ENCODE measurements around the gene SERINC1. TPM values are rescaled to one million over a fixed set of nuclear protein-coding genes. Genes with fewer than 3 reads are reported as not detected.
"Not testable (repeated sequence)": the region's sequence is repeated elsewhere in the genome, so short reads cannot be mapped to it uniquely, and the experiment has no call there.

SERINC1 gene
- 81.3 and 86.5 TPM in 2 replicates for total RNA-seq (2014; rRNA removed; shearing (Covaris generic))

DNA sequence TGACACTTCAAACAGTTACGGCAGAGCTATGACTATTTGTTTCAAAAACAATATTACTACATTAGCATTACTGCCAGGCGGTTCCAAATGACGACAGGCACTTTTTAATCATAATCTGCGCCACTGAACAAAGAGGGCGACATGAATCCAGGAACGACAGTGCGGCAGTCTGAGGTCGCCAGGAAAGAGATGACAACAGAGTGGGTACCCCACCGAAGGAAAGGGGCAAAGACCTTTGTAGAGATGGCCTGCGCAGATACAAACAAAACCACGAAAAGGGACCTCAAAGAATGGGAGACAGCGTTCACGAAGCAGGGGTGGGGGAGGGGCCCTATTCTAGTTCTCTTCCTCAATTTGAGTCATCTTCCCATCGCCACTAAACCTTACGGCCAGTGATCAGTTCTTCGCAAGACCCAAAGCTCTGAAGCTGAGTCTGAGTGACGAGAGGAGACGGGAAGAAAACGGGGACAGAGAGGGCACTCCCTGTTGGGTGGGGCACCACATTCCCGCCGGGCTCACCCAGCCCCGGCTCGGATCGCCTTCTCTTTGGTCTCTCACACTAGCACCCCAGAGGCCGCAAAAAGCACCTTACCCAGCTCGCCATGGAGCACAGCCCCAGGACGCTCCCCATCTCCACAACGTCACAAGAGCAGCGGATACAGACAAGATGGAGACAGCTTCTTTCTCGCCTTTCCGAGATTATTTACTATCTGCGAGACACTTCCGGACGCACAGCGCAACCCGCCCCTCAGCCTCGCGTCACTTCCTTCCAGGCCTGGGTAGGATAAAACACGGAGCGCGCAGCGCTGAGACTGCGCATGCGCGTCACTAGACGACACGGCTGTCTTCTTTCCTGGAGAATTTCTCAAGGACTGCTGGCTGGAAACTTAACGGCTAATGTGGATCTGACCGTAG is at the start of gene SERINC1:
TSS of gene SERINC1 (minus strand) at position 701 of the 915 bp plus-strand sequence. CDS start at position 631, 70 bp downstream.
- peak; percentile 96 for DNase-seq (ENCODE audit: low read depth)

DNA sequence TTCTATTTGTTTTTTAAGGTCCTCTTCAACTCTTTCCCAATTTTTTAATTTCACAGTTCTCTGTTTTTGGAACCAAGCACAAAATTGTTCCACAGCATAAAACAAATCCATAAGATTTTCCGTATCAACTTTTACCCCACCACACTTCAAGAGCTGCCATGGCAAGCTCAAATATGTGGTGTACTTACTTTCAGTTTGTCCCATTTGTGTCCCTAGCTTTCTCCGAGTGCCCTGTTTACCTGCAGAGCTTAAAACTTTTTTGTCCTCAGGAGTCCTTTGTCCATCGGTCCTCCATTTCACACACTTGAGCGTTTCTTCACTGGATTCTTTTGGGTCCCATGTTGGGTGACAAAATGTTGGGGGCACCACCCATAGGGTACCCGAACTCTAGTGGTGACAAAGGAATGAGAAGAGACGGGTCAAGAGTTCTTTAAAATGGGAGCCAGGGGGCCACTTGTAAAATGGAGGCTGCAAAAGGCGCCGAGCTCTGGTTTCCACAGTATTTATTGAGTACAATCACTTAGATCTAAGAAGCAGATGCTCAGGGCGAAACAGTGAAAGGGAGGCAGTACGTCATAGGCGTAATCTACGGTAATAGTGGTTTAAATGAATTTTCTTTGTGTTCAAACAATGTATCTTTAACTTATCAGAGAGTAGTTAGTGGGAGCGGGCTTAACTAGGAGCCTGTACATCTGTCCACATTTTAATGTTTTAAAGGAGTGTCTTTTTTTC is 39.8 kb upstream of the SERINC1 start:
- peak; percentile 2 for DNase-seq (ENCODE audit: low read depth)

DNA sequence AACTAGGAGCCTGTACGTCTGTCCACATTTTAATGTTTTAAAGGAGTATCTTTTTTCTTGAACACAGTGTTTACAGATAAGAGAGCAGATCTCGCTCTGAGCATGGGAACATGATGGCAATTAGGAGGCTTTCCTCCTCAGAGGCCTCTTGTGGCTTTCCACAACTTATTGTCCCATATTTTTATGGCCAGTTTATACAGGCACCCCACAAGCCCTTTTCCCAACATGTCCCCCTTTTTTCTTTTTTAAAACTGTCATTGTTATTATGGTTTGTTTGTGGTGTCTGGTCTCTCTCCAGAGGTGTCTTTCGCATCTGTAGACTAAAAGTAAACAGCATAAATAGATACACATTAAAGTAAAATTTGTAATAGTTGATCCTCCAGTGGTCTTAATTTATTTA is 33.6 kb upstream of the SERINC1 start:
- not testable (repeated sequence) for DNase-seq (ENCODE audit: low read depth)

DNA sequence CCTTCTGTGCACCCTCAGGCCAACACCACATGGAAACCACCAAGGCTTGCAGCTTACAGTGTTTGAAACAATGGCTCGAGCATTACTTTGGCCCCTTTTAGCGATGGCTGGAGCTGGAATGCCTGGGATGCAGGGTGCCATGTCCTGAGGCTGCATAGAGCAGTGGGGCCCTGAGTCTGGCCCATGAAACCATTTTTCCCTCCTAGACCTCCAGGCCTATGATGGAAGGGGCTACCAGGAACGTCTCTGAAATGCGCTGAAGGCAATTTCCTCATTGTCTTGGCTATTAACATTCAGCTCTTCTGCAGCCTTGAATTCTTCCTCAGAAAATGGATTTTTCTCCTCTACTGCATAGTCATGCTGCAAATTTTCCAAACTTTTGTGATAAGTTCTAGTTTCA is 29.9 kb upstream of the SERINC1 start:
- no peak for DNase-seq (ENCODE audit: low read depth)

DNA sequence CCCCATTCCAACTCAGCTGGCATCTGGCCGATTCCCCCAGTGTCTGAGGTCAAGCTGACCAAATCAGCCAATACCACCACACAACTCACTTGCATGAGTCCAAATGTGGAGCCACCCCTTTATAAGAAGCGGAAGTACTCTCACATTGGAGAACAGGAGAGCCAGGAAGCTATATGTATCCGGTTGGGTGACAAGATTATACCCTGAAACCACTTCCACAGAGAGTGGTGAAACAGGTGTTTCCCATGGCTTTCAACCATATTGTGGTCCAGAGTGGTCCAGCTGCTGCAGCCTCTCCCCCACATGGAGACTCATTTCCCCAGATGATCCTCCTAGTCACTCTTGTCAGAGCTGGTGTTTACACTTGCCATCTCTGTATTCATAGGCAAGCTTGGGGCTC is 24.0 kb upstream of the SERINC1 start:
- no peak for DNase-seq (ENCODE audit: low read depth)

DNA sequence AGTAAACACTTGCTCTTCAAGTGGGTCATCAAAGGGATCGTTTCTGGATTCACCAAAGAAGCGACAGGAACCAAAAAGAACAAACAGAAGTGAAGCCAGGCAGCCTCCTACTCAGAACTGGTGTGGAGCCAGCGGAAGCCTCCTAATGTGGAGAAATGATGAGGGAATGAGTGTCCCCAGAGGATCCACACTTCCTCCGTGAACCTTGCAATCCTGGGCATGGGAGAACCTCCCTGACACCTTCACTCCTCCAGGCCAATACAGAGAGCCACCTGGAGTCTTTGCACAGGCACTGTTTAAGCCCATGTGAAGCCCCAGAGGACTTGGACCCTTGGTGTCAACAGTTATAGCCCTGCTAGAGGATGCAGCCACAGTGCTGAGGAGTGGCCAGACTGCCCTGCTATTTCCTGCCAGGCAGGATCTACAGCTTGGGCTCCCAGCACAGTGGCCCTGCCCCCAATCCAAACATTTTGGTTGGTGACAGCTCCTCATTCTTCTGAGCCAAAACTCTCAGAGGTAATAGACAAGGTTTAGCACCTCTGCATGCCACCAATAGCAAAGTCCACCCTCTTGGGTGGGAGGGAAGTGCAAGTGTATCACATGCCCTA is 23.2 kb upstream of the SERINC1 start:
- no peak for DNase-seq (ENCODE audit: low read depth)

- DNase-seq (ENCODE audit: low read depth), result peak; percentile 74
Measured at GRCh38 chr6:122491919-122492555, 20.4 kb upstream of the SERINC1 start.

GRCh38 chr6:122490607-122491006 is 19.0 kb upstream of the SERINC1 start:
- DNase-seq (ENCODE audit: low read depth), result no peak

DNA sequence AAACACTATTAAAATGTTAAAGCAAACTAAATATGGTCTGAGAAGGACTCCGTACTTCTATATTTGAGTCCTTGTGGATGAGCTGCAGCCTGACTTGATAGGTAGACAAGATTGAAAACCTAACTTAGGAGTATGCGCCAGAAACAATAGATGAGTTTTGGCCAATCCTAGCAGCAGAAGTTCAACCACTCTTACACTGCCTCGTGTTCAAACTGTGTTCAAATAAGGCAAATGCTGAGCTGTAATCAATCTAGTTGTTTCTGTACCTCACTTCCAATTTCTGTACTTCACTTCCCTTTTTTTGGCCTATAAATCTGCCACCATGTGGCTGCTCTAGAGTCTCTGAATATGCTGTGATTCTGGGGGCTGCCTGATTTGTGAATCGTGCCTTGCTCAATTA is 13.2 kb upstream of the SERINC1 start:
- no peak for DNase-seq (ENCODE audit: low read depth)

- DNase-seq (ENCODE audit: low read depth), result no peak
Measured at GRCh38 chr6:122482750-122483080, 11.1 kb upstream of the SERINC1 start.

GRCh38 chr6:122476131-122476530 is 4.5 kb upstream of the SERINC1 start:
- no peak for DNase-seq (ENCODE audit: low read depth)

DNA sequence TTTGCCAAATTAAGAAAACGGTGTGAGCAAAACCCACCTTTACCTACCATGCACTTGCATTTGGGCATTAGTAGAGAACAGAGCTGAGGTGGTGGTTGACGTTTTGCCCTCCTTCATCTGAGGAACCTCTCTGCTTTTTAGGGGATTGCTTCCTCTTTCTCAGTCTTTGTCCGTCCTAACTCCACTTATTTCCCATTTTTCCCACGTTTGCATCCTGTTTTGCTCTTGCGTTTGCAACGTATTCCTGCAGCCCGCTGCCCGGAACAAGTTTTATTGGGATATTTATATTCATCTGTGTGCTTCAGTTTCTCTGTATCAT is 374 bp upstream of the SERINC1 start:
- no peak for DNase-seq (ENCODE audit: low read depth)

DNA sequence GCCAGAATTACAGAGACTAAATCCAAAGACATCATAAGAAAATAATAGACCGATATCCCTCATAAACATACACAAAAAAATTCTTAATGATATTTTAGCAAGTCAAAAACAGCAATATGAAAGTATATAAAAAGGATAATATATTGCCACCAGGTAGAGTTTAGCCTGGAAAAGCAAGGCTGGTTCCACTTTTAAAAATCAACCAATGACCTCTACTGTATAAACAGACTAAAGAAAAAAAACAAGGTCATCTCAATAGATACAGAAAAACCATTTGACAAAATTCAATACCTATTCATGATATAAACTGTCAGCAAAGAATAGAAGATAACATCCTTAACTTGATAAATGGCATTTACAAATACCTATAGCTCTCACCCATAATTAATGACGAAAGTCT is 9.7 kb downstream of the SERINC1 start:
- DNase-seq (ENCODE audit: low read depth), result no peak

DNA sequence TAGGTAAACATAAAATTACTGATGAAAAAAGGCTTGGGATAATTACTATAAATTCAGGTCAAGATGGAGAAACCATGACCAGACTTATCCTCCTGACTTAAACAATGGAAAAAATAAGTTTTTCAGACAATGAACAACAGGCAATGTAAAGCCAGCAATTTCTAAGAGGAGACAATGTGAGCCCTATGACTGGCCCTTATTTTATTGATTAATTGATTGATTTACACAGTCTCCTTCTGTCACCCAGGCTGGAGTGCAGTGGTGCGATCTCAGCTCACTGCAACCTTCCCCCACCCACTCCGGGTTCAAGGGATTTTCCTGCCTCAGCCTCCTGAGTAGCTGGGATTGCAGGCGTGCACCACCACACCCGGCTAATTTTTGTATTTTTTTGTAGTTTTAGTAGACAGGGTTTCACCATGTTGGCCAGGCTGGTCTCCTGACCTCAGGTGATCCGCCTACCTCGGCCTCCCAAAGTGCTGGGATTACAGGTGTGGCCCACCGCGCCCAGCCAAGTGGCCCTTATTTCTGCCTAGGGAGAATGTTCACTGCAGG is 11.7 kb downstream of the SERINC1 start:
- DNase-seq (ENCODE audit: low read depth), result not testable (repeated sequence)

- DNase-seq (ENCODE audit: low read depth), result no peak
Measured at GRCh38 chr6:122459240-122459639, 12.4 kb downstream of the SERINC1 start.

DNA sequence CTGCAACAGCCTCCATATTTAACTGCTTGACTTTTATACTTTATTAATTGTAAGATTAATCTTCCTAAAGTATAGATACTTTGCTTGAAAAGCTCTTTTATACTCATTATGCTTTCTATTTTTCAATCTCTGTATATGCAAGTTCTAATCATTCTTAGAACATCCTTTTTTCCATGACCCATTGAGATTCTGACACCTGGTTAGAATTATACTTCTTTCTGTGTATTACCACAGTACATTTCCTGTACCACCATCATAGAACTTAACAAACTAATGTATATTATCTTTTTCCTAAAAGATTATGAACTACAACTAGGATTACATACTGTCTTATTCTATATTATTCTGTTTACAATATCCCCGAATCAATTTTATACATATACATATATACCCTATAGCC is 13.5 kb downstream of the SERINC1 start:
- no peak for DNase-seq (ENCODE audit: low read depth)

- not testable (repeated sequence) for DNase-seq (ENCODE audit: low read depth)
Measured at GRCh38 chr6:122455116-122455515, 16.5 kb downstream of the SERINC1 start.

DNA sequence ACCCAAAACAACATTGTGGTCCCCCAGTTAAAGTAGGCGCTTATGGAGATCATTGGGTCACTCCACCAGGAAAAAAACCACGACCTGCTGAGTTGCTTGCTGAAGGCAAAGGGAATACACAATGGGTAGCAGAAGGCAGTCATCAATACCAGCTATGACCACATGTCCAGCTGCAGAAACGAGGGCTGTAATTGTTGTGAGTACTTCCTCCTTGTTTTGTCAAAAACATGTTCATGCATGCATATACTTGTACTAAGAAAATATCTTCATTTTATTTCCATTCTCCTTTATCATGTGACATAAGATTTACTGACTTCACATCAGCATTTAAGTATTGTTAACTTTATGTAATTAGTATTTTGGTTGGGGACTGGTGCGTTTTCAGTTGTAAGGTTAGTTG is 16.9 kb downstream of the SERINC1 start:
- DNase-seq (ENCODE audit: low read depth), result no peak

DNA sequence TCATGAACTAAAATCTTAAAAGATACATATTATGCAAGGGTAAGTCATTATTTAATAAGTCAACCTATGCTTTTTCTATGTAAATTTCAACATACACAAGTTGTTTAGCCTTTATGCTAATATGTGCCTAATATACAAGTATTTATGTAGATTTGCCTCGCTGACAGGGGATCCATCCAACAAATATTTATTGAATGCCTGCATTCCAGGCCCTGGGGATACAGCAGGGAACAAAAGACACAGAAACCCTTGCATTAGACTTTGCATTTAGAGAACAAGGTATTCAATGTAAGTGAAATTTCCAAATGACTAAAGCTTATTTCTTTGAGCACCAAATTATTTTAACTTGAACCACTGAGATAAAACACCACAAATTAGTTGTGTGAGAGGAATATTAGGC is 19.1 kb downstream of the SERINC1 start:
- no peak for DNase-seq (ENCODE audit: low read depth)

DNA sequence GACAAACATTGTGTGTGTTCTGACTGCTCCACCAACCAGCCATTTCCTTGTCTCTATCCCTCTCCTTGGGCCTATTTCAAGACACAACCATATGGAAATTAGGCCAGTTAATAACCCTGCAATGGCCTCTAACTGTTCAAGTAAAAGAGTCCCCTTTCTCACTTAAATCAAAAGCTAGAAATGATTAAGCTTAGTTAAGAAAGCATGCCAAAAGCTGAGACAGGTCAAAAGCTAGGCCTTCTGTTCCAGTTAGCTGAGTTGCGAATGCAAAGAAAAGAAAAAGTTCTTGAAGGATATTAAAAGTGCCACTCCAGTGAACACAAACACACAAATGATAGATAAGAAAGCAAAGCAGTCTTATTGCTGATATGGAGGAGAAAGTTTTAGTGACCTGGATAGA is 22.5 kb downstream of the SERINC1 start:
- no peak for DNase-seq (ENCODE audit: low read depth)

DNA sequence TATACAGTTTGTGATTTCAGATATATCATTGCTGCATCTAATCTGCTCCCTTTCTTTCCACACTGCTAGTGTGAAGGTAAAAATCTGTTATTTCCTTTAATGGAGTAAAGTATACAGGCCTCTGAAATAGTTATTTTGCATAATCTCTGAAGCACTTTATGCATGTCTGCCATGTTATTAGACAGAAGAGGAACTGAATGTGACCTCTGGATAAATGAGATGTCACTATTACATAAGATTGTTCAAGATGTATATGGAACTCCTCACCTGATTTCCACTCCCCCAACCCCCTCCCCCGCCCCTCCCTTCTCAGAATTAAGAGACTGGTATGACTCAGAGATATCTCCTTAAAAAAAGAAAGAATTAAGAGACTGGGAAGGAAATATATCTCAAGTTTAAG is 26.3 kb downstream of the SERINC1 start:
- DNase-seq (ENCODE audit: low read depth), result no peak

- DNase-seq (ENCODE audit: low read depth), result no peak
Measured at GRCh38 chr6:122438975-122439374, 32.6 kb downstream of the SERINC1 start.

Data from Daoy (cell line).